ENCODE results near the gene KDM1A.
A peak's percentile ranks its signal among the peaks of the same experiment; 100 is the strongest.

Gene KDM1A

DNA sequence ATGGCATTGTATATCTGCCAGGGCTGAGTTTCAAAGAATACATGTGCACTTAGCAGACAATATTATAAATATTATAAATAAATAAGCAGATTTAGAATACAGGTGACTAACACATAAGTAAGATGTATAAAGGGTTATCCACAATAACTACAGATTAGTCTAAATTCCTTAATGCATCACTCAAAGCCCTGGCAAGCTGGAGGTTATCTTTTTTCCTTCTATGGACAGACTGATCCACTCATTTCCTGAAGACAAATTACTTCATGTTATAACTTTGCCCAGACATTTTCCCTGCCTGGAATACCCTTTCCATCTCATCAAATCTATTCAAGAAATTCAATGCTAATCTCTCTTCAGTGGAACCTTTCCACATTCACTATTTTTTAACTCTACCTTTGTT lies 110.6 kb downstream of the KDM1A start:
- no peak for DNase-seq (ENCODE audit: insufficient read length, low spot score)
- FAIRE-seq = no peak

DNA sequence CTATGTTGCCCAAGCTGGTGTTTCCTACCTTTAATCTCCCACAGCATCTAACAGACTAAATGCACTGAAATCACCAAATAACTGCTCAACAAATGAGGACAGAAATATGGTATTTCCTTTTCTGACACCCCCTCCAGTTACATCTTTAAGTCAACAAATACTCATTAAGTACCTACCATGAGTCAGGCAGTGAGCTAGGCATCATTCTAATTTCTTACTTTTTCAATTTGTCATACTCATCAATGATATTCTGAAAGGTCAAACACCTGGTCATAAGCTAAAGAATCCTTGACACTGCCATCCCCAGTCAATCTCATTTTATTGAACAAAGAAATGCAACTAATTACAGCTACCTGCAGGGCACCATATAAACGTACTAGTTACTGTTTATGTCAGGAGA lies 112.8 kb downstream of the KDM1A start:
- DNase-seq (ENCODE audit: insufficient read length, low spot score) (no peak), FAIRE-seq (peak; percentile 11)
